DND-41 (cell line): Measurements from ENCODE around the gene FAM187B.

Experiments used
- ATAC-seq: fragments of 200-7000 bp; cut with Tn5 transposase; 3 replicates; pipeline ENCODE4 v1.9.1; 2021; ENCODE audit warnings: low read depth; ENCODE audit not compliant: insufficient read depth
- DNase-seq: peaks from one replicate; pipeline ENCODE4 v3.0.0-alpha.2; 2020
- H2AFZ ChIP-seq: 2 replicates; pipeline ENCODE4 v1.6.0; 2012; ENCODE audit warnings: low read depth, low read length
- H3K27ac ChIP-seq: 2 replicates; pipeline ENCODE4 v1.5.1; 2012; ENCODE audit warnings: low read length, inconsistent platforms
- H3K27me3 ChIP-seq: fragments of 200-600 bp; sonication (generic); 2 replicates; pipeline ENCODE4 v1.6.0; 2012; ENCODE audit warnings: low read length, mild to moderate bottlenecking, inconsistent platforms; ENCODE audit not compliant: insufficient read depth, poor library complexity
- H3K36me3 ChIP-seq: 2 replicates; pipeline ENCODE4 v1.5.1; 2012; ENCODE audit warnings: low read length, inconsistent platforms; ENCODE audit not compliant: insufficient read depth
- H3K4me1 ChIP-seq: 2 replicates; pipeline ENCODE4 v1.5.1; 2012; ENCODE audit warnings: mild to moderate bottlenecking, low read length; ENCODE audit not compliant: insufficient read depth
- H3K4me2 ChIP-seq: 2 replicates; pipeline ENCODE4 v1.6.0; 2012; ENCODE audit warnings: mild to moderate bottlenecking, moderate library complexity, low read length, inconsistent platforms; ENCODE audit not compliant: insufficient read depth
- H3K4me3 ChIP-seq, 2 experiments: fragments of 200-600 bp in 1 of 2; shearing (Covaris generic) in 1 of 2; 2 replicates each; pipeline ENCODE4 v1.5.1; 2012 to 2016; ENCODE audit warnings: inconsistent platforms in 2 of 2, low read length in 2 of 2, mild to moderate bottlenecking in 2 of 2, low read depth in 1 of 2, moderate library complexity in 1 of 2
- H3K79me2 ChIP-seq: 2 replicates; pipeline ENCODE4 v1.6.0; 2012; ENCODE audit warnings: low read length, inconsistent platforms; ENCODE audit not compliant: insufficient read depth
- H3K9ac ChIP-seq: 2 replicates; pipeline ENCODE4 v1.6.0; 2012; ENCODE audit warnings: low read depth, mild to moderate bottlenecking, inconsistent platforms, low read length, moderate library complexity
- H3K9me3 ChIP-seq: 2 replicates; pipeline ENCODE4 v1.5.1; 2012; ENCODE audit warnings: low read length, moderate library complexity, mild to moderate bottlenecking, inconsistent platforms; ENCODE audit not compliant: insufficient read depth, severe bottlenecking
- H4K20me1 ChIP-seq: 2 replicates; pipeline ENCODE4 v1.6.0; 2012; ENCODE audit warnings: low read length; ENCODE audit not compliant: insufficient read depth
- CTCF ChIP-seq: IDR thresholded peaks from 2 replicates; pipeline ENCODE4 v1.5.1; 2012; ENCODE audit warnings: borderline replicate concordance, low read length, moderate library complexity, mild to moderate bottlenecking; ENCODE audit not compliant: poor library complexity, severe bottlenecking; ENCODE audit errors: extremely low read depth
- EZH2 ChIP-seq: IDR thresholded peaks from 3 replicates; pipeline ENCODE4 v1.6.1; 2012; ENCODE audit warnings: borderline replicate concordance, low read depth, mild to moderate bottlenecking, moderate library complexity, low read length, inconsistent platforms; ENCODE audit not compliant: severe bottlenecking

Gene FAM187B

GRCh38 chr19:35229601-35230000 is 1.1 kb upstream of the FAM187B start:
- Histone ChIP-seq H3K4me3 (no peak overlapping the region), H3K27ac (no peak overlapping the region), H3K4me1 (no peaks in the 10 kb centered on the region), H3K4me2 (no peak overlapping the region), H3K79me2 (no peaks in the 10 kb centered on the region), H3K36me3 (no peaks in the 10 kb centered on the region), H2AFZ (no peak overlapping the region), H3K27me3 (no peaks in the 10 kb centered on the region), H3K9me3 (no peaks in the 10 kb centered on the region), H3K9ac (no peak overlapping the region), H4K20me1 (no peaks in the 10 kb centered on the region)
- no peak for ATAC-seq
- no peak for TF ChIP-seq CTCF
- TF ChIP-seq EZH2: no peak
- no peak for DNase-seq

GRCh38 chr19:35226748-35227147 is 1.8 kb downstream of the FAM187B start:
- ATAC-seq: no peak
- Histone ChIP-seq H3K79me2 (no peaks in the 10 kb centered on the region), H3K27me3 (no peaks in the 10 kb centered on the region), H3K4me1 (no peaks in the 10 kb centered on the region), H4K20me1 (no peaks in the 10 kb centered on the region), H3K4me2 (no peak overlapping the region), H3K9me3 (no peaks in the 10 kb centered on the region), H3K27ac (no peak overlapping the region), H3K4me3 (no peak overlapping the region), H3K36me3 (no peaks in the 10 kb centered on the region), H3K9ac (no peak overlapping the region), H2AFZ (no peak overlapping the region)
- DNase-seq: no peak
- no peak for TF ChIP-seq EZH2

GRCh38 chr19:35225951-35226350 is 2.6 kb downstream of the FAM187B start:
- no peaks in the 10 kb centered on the region for H3K27me3 ChIP-seq
- TF ChIP-seq EZH2 (no peak), CTCF (no peak)
- H3K79me2 ChIP-seq: no peaks in the 10 kb centered on the region
- no peak overlapping the region for H3K4me2 ChIP-seq
- no peak overlapping the region for H3K4me3 ChIP-seq
- H3K27ac ChIP-seq: no peak overlapping the region
- no peaks in the 10 kb centered on the region for H3K9me3 ChIP-seq
- ATAC-seq (no peak), DNase-seq (no peak)
- H3K36me3 ChIP-seq: no peaks in the 10 kb centered on the region
- H3K4me1 ChIP-seq: no peaks in the 10 kb centered on the region
- no peaks in the 10 kb centered on the region for H4K20me1 ChIP-seq
- H2AFZ ChIP-seq: no peak overlapping the region
- no peak overlapping the region for H3K9ac ChIP-seq

- no peaks in the 10 kb centered on the region for H3K9me3 ChIP-seq
- no peak for ATAC-seq
- TF ChIP-seq CTCF: no peak
- TF ChIP-seq EZH2: no peak
- H3K9ac ChIP-seq: no peak overlapping the region
- no peaks in the 10 kb centered on the region for H3K79me2 ChIP-seq
- H2AFZ ChIP-seq: no peak overlapping the region
- H3K27ac ChIP-seq: no peak overlapping the region
- H3K27me3 ChIP-seq: no peaks in the 10 kb centered on the region
- H3K4me2 ChIP-seq: no peak overlapping the region
- no peaks in the 10 kb centered on the region for H3K4me1 ChIP-seq
- H3K4me3 ChIP-seq: no peak overlapping the region
- no peaks in the 10 kb centered on the region for H3K36me3 ChIP-seq
- no peaks in the 10 kb centered on the region for H4K20me1 ChIP-seq
- DNase-seq: no peak
Observed at GRCh38 chr19:35224681-35225571, 3.6 kb downstream of the FAM187B start.
